AG04450 (cell line): ENCODE data around the gene PACRG. TPM values are rescaled to one million over a fixed set of nuclear protein-coding genes. Genes with fewer than 3 reads are reported as not detected.

ENCODE experiments used
- CTCF ChIA-PET: fragments of 300-600, 350-600 bp; formaldehyde crosslinking; extraction: SDS; loops from one replicate; lab custom pipeline; 2022; ENCODE audit warnings: antibody characterized with exemption, inconsistent platforms; lab: Charles Lee
- POLR2A ChIA-PET: fragments of 350-600 bp; formaldehyde crosslinking; extraction: SDS; loops from one replicate; lab custom pipeline; 2021; ENCODE audit warnings: antibody characterized with exemption, inconsistent platforms; lab: Yijun Ruan, JAX
- DNase-seq: peaks from one replicate; pipeline ENCODE4 v3.0.0-alpha.2; 2011; ENCODE audit warnings: low read depth, low spot score
- H3K27ac ChIP-seq: one replicate; pipeline ENCODE4 v1.5.1; 2012; ENCODE audit warnings: low read depth, low read length, control low read depth
- H3K27me3 ChIP-seq: one replicate; pipeline ENCODE4 v1.6.0; 2012; ENCODE audit warnings: low read length; ENCODE audit not compliant: control insufficient read depth, insufficient read depth
- H3K4me3 ChIP-seq: 2 replicates; pipeline ENCODE4 v1.5.1; 2011; ENCODE audit warnings: mild to moderate bottlenecking, low read depth, low read length, control low read depth
- H3K9me3 ChIP-seq: 2 replicates; pipeline ENCODE4 v1.5.1; 2012; ENCODE audit warnings: low read length; ENCODE audit not compliant: control insufficient read depth, insufficient read depth
- polyA plus RNA-seq: library from polyadenylated mRNA; depleted of rRNA; stranded (reverse); fragments of >200 nt; gene quantifications from 2 replicates; pipeline ENCODE4 v1.2.3, GENCODE V29; 2011
- TF ChIP-seq, protein P1 (sequence below): IDR thresholded peaks from 2 replicates; pipeline ENCODE4 v1.5.1; 2011; ENCODE audit warnings: low read depth, low read length, control low read depth, inconsistent platforms

The PACRG gene
- polyA plus RNA-seq, 1 experiment: not detected

GRCh38 chr6:163293286-163293685 is 565.5 kb downstream of the PACRG start:
- H3K4me3 ChIP-seq: no peak overlapping the region
- ChIA-PET POLR2A (no interaction called here), CTCF (no interaction called here)
- no peaks in the 10 kb centered on the region for H3K27me3 ChIP-seq
- no peak overlapping the region for H3K27ac ChIP-seq
- no peak for DNase-seq
- H3K9me3 ChIP-seq: peaks cover 23% of the 10 kb centered on the region
- TF ChIP-seq, protein P1, sequence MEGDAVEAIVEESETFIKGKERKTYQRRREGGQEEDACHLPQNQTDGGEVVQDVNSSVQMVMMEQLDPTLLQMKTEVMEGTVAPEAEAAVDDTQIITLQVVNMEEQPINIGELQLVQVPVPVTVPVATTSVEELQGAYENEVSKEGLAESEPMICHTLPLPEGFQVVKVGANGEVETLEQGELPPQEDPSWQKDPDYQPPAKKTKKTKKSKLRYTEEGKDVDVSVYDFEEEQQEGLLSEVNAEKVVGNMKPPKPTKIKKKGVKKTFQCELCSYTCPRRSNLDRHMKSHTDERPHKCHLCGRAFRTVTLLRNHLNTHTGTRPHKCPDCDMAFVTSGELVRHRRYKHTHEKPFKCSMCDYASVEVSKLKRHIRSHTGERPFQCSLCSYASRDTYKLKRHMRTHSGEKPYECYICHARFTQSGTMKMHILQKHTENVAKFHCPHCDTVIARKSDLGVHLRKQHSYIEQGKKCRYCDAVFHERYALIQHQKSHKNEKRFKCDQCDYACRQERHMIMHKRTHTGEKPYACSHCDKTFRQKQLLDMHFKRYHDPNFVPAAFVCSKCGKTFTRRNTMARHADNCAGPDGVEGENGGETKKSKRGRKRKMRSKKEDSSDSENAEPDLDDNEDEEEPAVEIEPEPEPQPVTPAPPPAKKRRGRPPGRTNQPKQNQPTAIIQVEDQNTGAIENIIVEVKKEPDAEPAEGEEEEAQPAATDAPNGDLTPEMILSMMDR: no peak

DNA sequence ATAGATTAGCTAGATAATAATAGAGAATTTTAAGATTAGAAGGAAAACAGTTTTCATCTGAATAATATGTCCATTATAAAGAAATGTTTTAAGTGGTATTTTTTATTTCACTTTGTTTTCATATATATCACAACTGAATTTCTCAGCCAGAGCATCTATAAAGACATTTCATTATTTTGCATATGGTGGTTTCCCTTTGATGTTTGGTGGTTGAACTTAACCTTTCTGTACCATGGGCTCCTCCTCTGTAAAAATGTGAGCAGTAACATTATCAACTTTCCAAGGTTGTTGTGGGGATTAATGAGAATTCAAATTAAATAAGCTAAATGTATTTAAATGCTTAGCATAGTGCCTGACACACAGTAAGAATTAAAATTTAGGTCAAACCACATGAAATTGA is 567.0 kb downstream of the PACRG start:
- CTCF ChIA-PET: no interaction called here
- H3K27me3 ChIP-seq: no peaks in the 10 kb centered on the region
- H3K27ac ChIP-seq: no peak overlapping the region
- TF ChIP-seq, protein P1: no peak
- no peak for DNase-seq
- POLR2A ChIA-PET: no interaction called here
- H3K4me3 ChIP-seq: no peak overlapping the region
- H3K9me3 ChIP-seq: peaks cover 21% of the 10 kb centered on the region; the same call in 1 of the 2 replicates

GRCh38 chr6:163296835-163297519 is 569.2 kb downstream of the PACRG start:
- TF ChIP-seq, protein P1: no peak
- POLR2A ChIA-PET: no interaction called here
- no peak overlapping the region for H3K27ac ChIP-seq
- no peak overlapping the region for H3K4me3 ChIP-seq
- peaks cover 16% of the 10 kb centered on the region for H3K9me3 ChIP-seq
- no peaks in the 10 kb centered on the region for H3K27me3 ChIP-seq
- DNase-seq: no peak
- CTCF ChIA-PET: no interaction called here

GRCh38 chr6:163298079-163298830 is 570.5 kb downstream of the PACRG start:
- DNase-seq: no peak
- H3K27me3 ChIP-seq: no peaks in the 10 kb centered on the region
- POLR2A ChIA-PET: no interaction called here

More at GRCh38 chr6:163298079-163298830, 570.5 kb downstream of the PACRG start:
- CTCF ChIA-PET: no interaction called here
- Histone ChIP-seq H3K9me3 (peaks cover 16% of the 10 kb centered on the region), H3K4me3 (no peak overlapping the region), H3K27ac (no peak overlapping the region)
- TF ChIP-seq, protein P1: no peak
